NCI-H128 (cell line): ENCODE measurements around the gene KRTAP10-12.
"Not testable (repeated sequence)": the region's sequence is repeated elsewhere in the genome, so short reads cannot be mapped to it uniquely, and the experiment has no call there.

Source experiments
- DNase-seq: peaks from one replicate; lab custom pipeline; 2025; ENCODE audit not compliant: unreplicated experiment; lab: John Stamatoyannopoulos, UW

Gene KRTAP10-12

GRCh38 chr21:44670642-44671432 is 26.1 kb upstream of the KRTAP10-12 start:
- no peak for DNase-seq

- no peak for DNase-seq
Observed at GRCh38 chr21:44671911-44672310, 25.1 kb upstream of the KRTAP10-12 start.

GRCh38 chr21:44677881-44678280 is 19.1 kb upstream of the KRTAP10-12 start:
- no peak for DNase-seq

- no peak for DNase-seq
Observed at GRCh38 chr21:44681152-44681551, 15.8 kb upstream of the KRTAP10-12 start.

DNA sequence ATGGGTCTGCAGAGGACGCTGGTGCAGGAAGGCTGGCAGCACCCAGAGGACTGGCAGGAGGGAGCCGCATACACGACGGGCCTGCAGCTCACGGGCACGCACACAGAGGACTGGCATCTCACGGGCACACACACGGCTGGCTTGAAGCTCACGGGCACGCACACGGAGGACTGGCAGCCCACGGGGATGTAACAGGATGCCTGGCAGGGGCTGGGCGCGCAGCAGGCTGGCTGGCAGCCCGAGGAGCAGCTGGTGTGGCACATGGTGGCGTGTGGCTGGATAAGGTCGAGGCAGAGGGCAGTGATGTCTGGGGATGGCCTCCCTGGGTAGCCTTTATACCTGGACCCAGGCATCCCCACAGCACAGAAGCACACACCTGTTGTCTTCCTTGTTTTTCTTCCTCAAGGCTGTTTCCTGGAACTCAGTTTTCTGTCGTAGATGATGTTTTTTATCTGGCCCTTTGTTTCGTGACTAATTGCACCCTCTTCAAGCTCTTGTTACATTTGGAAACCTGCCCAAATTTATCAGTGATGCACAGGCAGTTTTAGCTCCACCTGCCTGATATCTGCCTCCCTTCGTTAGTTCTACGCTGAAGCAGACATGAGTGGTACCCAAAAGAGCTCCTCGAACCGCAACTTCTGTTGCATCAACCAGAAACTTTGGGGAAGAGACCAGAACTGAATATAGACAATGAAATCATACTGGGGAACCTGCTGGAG is 15.0 kb upstream of the KRTAP10-12 start, which contains the start of gene KRTAP12-1:
Gene KRTAP12-1, minus strand, starts transcription at position 303 of the 719 bp plus-strand sequence. Its CDS starts 40 bp downstream, at position 263.
- peak; percentile 55 for DNase-seq

DNA sequence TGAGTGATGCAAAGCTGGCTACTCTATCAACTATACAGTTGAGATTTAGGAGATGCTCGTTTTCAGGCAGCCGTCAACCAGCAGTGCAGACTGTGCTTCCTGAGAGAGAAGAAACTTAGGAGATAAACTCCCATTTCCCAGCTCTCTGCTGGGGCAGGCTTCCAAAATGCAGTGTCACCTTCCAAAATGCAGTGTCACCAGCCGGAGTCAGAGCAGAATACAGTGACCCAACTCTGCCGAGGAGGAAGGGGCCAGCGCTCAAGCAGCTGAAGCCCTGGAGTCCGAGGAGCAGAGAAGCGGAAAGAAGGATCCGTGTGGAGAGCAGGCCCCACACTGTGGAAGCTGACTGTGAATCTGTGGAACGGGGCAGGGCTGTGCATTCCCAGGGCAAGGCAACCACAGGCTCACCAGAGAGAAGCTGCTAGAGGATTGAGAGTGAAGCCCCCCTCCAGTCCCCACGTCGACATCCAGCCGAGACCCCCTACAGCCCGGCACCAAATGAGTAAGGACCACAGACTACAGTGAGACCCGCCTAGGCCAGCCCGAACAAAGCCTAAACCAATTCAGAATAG is 14.3 kb upstream of the KRTAP10-12 start:
- DNase-seq, result no peak

- DNase-seq, result no peak
Observed at GRCh38 chr21:44684077-44684476, 12.9 kb upstream of the KRTAP10-12 start.

- no peak for DNase-seq
Observed at GRCh38 chr21:44684483-44684882, 12.5 kb upstream of the KRTAP10-12 start.

GRCh38 chr21:44685050-44685449 is 11.9 kb upstream of the KRTAP10-12 start:
- not testable (repeated sequence) for DNase-seq

DNA sequence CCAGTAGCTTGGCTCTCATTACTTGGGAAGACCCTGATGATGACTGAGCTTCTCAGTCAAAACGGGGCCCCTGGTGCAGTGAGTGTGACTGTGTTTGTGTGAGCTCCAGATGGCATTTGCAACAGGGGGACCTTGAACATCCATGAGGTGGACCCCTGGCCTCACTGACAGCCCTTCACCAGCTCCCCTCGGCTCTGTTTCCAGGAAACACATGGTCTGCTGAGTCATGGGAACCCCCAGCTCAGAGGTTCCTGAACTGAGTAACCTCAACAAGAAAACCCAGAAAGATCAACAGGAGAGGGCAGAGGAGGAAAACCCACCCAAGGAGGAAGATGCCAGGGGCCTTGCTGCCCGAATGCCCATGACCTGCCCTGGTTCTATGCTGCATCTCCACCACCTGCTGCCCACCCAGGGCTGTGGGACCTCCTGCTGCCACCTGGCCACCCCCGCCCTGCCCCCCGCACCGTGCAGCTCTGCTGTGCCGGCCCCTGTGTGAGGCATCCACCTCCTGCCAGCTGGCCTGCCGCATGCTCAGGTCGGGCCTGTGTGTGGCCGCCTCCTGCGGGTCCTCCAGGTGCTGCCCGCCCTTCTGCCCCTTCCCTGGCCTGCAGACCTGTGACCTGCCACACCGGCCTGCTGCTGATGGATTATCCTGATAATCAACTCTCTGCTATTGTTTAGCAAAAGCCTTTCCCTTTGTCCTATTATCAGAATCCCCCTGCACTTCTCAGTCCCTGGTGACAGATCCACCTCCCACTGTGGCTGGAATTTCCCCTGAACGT is 10.8 kb upstream of the KRTAP10-12 start:
- DNase-seq, result no peak

DNA sequence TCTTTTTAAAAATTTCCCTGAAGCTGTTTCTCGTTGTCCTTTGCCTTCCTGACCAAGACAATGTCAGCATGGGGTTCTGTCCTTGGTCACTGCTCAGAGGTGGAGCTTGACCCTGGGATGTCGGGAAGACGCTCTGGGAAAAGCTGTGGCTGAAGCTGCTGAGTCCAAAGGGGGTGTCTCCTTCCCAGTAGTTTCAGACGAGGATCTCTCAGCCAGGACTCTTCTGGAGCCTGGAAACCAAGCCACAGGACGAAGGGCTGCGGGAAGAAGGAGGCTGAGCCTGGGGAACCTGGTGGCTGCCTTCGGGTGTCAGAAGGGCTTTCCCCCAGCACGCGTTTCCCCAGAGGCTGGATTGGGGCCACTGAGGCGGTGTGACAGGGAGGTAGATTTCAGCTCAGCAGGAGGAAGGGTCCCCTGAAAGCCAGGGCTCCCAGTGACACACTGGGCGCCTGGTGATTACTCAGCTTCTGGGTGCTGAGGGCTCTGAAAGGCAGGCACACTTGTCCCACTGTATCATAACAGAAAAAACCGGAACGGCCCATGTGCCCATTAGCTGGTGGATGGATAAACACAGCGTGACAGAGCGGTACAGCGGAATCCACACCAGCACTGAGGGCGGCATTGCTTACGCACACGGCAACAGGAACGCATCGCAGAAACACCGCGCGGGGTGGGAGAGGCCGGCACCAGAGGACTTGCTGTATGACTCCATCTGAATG is 10.0 kb upstream of the KRTAP10-12 start:
- peak; percentile 5 for DNase-seq

GRCh38 chr21:44687671-44688070 is 9.3 kb upstream of the KRTAP10-12 start:
- peak; percentile 34 for DNase-seq

DNA sequence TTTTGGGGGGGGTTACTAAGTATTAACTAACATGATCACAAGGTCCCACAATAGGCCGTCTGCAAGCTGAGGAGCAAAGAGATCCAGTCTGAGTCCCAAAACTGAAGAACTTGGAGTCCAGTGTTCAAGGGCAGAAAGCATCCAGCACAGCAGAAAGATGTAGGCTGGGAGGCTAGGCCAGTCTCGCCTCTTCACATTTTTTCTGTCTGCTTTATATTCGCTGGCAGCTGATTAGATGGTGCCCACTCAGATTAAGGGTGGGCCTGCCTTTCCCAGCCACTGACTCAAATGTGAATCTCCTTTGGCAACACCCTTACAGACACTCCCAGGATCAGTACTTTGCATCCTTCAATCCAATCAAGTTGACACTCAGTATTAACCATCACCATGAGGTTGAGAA is 7.2 kb upstream of the KRTAP10-12 start:
- DNase-seq, result not testable (repeated sequence)

DNA sequence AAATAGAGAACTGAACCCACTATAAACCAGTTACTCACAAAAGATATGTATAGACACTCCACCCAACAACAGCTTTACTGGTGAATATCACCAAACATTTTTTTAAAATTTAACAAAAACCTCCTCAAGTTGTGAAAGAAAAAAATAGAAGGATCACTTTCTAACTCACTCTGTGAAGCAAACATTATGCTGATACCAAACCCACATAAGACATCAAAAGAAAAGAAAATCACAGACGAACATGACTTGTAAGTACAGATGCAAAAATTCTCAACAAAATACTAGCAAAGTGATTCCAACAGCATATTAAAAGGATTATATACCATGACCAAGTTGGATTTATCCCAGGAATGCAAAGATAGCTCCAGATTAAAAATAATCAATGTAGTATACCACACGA is 5.3 kb upstream of the KRTAP10-12 start:
- no peak for DNase-seq

- no peak for DNase-seq
Observed at GRCh38 chr21:44692798-44693512, 4.0 kb upstream of the KRTAP10-12 start.

DNA sequence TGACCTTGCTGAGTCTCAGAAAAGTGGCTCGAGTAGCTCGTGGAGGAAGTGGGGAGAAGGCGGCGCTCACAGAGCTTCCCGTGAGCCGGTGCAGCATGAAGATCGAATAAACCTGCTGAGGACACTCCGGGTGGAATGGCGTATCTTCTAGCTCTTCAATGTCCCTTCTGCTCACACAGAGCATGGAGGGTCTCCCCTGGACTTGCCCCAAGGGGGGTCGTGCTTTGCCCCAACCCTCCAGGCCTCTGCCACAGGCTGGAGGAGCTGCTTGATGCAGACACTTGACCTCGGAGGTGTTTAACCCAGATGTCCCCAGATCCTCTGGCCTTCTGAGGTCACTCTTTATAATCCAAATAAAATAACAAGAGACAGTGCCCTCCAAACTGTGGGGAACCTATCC is 2.2 kb upstream of the KRTAP10-12 start:
- DNase-seq, result no peak

GRCh38 chr21:44695184-44695583 is 1.8 kb upstream of the KRTAP10-12 start:
- DNase-seq, result no peak

DNA sequence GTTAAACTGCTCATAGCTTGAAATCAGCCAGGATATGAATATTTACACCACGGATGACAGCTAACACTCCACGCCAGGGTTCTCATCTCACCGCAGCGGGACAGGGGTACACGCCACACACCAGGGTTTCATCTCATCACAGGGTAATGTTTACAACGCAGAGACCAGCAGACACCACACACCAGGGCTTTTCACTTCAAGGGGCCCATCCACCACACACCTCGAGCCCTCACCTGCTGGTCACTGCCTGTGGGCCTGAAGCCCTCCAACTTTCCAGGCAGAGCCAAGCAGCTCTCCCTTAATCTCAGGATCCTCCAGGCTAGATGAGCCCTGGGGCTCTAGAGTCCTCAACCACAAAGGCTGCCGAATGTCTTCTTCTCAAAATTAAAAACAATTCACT is 1.3 kb upstream of the KRTAP10-12 start:
- no peak for DNase-seq

GRCh38 chr21:44696572-44696971 is 400 bp upstream of the KRTAP10-12 start:
- DNase-seq, result no peak
